AG10803 (cell line): Measurements from ENCODE around the gene SCUBE1.
"Not testable (repeated sequence)": the region's sequence is repeated elsewhere in the genome, so short reads cannot be mapped to it uniquely, and the experiment has no call there.

Source experiments
- DNase-seq: peaks from one replicate; pipeline ENCODE4 v3.0.0; 2010; ENCODE audit warnings: low read depth
- H3K4me3 ChIP-seq: 2 replicates; pipeline ENCODE4 v1.5.1; 2011; ENCODE audit warnings: mild to moderate bottlenecking, low read length, control low read depth
- CTCF ChIP-seq: conservative IDR thresholded peaks from 2 replicates; pipeline ENCODE4 v1.5.1; 2011; ENCODE audit warnings: mild to moderate bottlenecking, low read length, control low read depth, inconsistent platforms

The SCUBE1 gene

GRCh38 chr22:43281394-43281793 is 61.8 kb downstream of the SCUBE1 start:
- no peak overlapping the region for H3K4me3 ChIP-seq
- DNase-seq, result no peak
- TF ChIP-seq CTCF, result no peak

- DNase-seq, H3K4me3 ChIP-seq: not testable (repeated sequence)
Measured at GRCh38 chr22:43280523-43280886, 62.7 kb downstream of the SCUBE1 start.

- no peak for DNase-seq
- H3K4me3 ChIP-seq, result no peak overlapping the region
- TF ChIP-seq CTCF, result no peak
Measured at GRCh38 chr22:43279867-43280522, 63.2 kb downstream of the SCUBE1 start.

- no peak for TF ChIP-seq CTCF
- no peak for DNase-seq
- H3K4me3 ChIP-seq, result no peak overlapping the region
Measured at GRCh38 chr22:43277987-43278601, 65.1 kb downstream of the SCUBE1 start.

GRCh38 chr22:43277091-43277490 is 66.1 kb downstream of the SCUBE1 start:
- H3K4me3 ChIP-seq, result no peak overlapping the region
- no peak for TF ChIP-seq CTCF
- DNase-seq, result no peak

- DNase-seq, result no peak
- no peak overlapping the region for H3K4me3 ChIP-seq
- no peak for TF ChIP-seq CTCF
Measured at GRCh38 chr22:43276321-43276720, 66.9 kb downstream of the SCUBE1 start.

- no peak for TF ChIP-seq CTCF
- DNase-seq, result no peak
- no peak overlapping the region for H3K4me3 ChIP-seq
Measured at GRCh38 chr22:43275545-43276317, 67.4 kb downstream of the SCUBE1 start.
